ENCODE measurements around the gene BABAM2.

BABAM2 gene

DNA sequence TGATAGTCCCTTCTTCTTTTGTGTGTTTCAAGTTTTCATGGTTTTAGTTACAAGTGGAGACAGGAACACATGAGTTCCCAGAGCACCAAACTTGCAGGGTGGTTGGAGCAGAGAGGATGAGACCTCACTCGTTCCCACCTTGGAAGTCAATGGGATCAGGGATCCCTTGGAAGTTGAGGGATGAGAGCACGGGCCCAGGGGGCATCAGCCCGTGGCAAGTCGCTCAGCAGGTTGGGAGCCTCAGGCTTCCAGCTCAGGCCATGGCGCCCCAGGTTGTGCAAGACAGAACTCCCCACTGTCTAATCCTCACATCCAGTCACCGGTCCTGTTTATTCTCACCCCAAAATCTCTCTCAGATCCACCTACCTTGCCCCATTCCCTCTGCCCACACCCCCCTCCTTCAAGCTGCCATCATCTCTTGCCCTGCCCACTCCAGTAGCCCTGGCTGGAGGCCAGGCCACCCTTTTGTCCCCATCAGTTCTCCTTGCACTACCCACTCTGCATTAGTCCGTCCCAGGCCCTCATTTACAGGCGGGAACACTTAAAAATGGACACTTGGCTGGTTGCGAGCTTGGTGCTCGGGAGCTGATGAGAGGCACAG is 464.5 kb downstream of the BABAM2 start:
- DNase-seq = no peak

DNA sequence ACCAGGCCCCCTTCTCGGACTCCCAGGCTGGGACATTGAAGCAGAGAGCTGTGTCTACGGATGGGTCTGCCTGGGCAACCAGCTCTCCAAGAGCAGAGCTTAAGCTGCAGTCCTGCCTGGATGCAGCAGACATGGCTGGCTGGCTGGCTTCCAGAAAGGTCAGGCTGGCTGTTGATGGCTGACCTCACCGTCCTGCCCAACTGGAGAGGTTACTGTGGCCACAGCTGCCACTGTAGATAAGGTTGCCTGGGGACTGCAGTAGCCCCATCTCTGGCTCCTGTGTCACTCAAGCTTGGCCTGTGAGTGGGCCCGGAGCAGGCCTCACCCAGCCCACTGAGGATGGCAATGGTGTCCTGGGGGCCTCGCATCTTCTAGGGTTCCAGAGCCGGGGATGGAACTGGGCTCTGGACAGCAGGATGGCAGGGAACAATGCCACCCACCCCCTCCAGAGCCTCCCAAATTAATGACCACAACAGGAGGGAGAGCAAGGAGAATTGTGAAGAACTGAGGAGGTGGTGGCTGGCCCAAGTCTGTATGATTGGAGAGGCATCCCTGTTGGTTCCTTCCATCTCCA is 465.1 kb downstream of the BABAM2 start:
- DNase-seq = no peak

DNA sequence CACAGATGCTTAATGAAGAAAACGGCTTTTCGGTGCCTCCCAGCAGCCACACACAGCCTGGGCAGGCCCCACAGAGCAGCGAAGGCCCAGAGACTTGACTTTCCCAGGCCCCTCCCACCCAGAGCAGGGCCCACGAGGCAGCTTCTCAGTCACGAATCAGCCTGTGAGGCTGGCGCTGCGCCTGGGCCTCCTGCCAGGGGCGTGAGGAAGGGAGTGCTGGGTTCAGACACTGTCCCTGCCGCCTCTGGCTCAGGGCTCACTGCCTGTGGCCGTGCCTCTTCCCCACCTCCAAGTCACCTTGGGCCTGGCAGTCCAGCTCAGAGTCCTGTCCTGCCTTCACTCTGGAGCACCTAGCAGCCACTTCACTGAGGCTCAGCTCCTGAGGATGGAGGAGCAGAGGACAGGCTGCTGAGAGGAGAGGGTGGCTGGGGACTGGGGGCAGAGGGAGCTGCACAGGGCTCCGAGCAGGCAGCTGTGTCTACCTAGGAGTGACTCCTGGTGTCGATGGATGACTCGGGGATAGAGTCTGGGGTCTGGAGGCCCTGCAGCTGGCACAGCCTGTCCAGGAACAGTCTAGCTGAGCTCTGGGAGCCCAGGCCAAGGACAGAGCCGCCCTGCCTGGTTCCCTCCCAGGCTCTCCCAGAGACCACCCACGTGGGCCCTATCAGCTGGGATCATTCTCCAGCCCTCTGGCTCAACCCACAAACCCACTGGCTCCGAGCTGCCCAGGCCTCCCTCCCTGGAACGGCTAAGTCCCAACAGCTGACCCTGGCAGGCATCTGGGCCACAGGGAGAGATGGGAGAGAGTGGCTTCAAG is 465.8 kb downstream of the BABAM2 start:
- no peak for DNase-seq

DNA sequence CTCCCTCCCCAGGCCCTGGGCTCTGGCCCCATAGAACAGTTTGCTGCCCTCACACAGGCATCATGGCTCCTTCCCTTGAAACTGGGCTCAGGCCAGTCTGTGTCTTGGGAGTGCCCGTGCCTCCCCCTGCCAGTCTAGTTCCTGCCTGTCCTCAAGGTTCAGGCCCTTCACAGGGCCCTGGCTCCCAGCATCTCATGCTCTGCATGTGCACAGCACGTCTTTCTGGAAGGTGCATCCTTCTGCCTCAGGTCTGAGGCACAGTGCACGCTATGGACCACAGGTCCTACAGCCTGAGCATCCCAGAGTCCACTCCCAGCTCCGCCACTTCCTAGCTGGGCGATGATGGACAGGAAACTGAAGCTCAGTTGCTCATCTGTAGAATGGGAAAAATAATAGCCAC is 466.5 kb downstream of the BABAM2 start:
- DNase-seq = no peak

DNA sequence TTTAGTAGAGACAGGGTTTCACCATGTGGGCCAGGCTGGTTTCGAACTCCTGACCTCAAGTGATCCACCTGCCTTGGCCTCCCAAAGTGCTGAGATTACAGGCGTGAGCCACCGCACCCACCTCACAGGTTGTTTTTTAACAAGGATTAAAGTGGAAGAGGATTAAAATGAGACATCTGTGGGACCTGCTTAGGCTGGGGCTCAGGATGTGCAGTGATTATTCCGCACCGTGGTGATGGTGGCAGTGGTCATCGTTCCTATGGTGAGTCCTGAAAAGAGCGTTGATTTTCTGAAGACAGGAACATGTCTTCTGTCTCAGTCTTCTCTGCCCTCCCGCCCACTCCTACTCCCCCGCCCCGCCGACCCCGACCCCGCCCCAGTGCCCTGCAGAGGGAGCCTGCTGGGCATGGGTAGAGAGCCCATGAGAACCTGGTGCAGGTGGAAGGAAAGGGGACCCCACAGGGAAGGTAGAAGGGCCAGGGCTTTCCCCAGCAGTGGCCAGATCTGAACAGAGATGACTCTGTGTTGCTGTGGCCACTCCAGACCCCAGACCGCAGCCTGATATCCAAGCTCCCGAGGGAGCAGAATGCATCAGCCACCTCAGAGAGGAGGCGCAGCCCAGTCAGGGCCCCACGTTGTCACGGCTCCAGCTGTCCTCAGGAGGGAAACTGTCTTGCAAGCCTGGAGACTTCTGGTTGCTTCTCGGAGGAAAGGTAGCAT is 467.6 kb downstream of the BABAM2 start:
- DNase-seq = no peak

DNA sequence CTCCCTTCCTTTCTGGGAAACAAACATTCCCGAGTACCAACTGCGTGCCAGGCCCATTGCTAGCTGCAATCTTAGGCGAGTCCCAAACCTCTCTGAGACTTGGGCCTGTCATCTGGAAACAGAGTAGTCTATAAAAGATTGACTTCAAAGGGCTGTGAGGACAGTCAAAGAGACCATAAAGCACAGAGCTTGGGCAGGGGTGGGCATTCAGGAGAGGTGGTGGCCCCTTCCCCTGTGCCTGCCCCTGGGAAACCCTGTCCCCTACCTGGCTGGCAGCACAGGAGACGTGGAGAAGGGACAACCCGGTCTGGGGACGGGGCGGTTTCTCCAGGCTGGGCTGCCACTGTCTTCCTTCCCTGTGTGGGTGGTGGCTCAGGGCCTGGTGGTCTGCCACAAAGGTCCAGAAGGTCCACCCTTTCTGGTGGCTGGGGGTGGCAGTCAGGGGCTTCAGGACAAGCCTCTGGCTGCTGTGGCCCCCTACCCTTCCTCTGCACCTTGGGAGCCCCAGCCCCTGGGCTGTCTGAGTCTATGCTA is 468.2 kb downstream of the BABAM2 start:
- DNase-seq = no peak

DNA sequence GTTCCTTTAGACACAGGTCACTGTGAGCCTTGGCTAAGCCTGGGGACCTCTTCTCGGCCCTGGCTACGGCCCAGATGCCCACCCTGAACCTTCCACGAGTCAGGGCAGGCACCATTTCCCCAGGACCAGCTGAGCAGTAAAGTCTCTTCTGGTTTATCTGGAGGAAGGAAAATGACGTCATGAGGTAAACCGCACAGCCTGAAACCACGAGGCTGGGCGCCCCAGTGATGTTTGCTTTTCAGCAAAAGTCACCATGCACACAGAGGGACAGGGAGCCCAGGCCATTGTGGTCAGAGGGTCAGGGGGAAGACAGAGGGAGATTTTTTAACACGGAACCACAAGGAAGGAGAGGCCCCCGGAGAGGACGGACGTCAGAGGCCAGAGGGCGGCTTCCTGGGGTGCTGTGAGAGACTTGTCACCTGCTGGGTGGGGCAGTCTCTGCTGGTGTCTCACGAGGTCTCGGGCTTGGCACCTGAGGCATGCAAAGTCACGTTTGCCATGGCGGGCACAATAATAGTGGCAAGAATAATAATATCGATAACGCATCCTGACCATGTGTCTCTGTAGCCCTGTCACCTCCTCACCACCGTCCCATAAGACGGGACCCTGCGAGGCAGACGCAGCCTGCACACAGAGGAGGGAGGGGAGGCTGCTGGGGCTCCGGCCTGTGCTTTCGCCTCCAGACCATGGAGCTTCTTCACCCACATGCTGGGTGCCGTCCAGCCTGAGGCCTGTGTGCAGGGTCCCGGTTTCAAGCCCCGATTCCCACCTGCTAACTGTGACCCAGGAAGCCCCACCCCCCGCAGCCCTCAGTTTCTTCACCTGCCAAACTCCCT is 468.9 kb downstream of the BABAM2 start:
- peak; percentile 75 for DNase-seq

DNA sequence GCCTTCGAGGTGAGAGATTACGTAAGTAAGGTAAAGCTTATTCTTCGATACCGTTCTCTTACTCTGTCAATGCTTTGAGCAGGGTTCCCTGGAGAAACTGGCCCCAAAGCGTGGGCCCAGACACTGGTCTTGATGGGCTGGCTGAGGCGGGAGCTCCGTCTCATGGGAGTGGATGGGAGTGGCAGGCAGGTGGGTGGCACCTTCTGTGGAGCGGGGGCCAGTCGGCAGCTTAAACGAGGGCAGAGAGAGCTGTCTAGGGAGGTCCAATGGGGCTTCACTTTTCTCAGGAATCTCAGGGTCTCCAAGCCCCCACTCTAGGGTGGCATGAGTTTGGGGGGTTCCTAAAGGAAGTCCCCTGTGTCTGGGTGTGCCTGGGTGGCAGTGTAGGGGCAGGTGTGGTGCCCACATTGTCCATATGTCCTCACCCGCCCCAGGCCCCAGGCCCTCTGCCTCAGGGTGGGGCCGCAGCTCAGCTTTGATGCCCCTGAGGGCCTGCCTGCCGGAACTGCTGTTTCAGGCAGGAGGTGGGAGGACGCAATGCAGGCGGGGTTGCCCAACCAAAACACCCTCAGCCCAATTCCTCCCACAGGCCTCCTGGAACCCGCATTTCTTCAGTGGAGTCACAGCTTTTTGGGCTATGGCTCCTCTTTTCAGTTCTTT is 469.7 kb downstream of the BABAM2 start:
- DNase-seq = no peak

DNA sequence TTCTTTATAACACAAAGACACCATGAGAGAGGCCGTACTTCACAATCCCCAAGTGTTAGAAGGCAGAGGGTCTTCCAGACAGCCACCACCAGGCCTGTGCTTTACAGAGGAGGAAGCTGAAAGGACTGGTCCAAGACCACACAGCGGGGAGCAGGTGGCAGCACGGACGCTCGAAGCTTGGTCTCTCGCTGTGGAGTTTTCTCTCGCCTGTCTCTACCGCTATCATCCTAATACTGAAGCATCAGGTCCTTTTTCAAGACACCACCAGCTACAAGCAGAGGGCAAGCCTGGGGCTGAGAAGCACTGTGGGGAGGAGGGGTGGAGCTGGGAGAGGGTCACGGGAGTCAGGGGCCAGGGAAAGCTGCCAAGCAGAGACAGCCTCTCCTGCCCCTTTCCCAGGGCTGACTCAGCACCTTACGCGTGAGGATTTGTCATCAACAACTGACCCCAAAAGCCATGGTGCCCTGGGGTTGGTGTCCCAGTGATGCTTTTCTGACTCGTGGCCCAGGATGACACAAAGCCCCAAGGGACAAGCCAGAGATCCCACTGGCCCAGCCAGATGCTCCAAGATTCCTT is 470.3 kb downstream of the BABAM2 start:
- DNase-seq = no peak

DNA sequence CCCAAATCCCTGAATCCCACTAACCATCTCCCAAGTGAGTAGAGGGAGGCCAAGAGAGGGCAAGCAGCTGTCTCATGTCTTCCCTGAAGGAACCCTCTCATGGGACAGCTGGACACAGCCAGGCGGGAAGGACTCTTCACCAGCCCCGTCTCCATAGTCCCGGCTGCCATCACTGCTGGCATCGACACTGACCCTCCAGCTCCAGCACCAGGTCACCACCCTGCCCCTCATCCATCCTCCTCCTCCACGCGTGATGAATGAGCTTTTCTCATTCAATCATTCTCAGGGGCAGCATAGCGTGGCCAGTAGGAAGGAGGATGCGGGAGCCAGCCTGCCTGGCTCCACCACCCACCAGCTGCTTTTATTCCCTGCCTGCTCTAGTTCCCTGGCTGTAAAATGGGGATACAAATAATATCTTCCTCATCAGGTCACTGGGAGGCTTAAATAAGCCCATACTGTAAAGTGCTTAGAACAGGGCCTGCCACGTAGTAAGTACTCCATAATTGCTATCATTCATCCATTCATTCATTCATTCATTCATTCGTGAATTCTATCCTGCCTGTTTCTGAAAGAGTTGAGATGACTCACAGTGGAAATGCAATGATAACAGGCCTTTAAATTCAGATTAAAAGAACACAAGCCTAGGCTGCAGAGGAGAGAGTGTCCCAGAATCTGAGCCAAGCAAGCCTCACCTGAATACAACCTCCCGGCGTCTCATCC is 471.6 kb downstream of the BABAM2 start:
- DNase-seq = no peak

DNA sequence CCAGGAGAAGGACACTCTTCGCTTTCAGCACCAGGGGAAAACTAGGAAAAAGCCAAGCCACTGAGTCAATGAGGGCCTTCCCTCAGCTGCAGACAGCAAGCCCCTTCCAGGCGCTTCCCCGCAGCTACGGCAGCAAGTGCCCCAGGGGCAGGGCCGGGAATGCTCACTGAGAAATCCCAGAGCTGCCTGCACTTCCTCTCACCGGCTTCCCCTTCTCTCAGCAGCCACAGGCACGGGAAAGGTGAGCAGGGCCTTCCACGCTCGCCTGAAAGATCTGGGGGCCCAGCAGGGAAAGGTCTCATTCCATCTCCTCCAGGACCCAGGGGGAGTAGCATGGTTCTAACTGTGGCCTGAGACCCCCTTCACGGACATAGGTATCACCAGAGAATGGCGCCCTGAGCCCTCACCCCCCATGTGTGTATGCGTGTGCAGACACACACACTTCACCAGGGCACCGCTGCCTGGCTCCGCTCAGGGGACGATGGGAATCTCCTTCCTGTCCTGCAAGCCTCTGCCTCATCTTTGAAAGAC is 472.5 kb downstream of the BABAM2 start:
- no peak for DNase-seq

DNA sequence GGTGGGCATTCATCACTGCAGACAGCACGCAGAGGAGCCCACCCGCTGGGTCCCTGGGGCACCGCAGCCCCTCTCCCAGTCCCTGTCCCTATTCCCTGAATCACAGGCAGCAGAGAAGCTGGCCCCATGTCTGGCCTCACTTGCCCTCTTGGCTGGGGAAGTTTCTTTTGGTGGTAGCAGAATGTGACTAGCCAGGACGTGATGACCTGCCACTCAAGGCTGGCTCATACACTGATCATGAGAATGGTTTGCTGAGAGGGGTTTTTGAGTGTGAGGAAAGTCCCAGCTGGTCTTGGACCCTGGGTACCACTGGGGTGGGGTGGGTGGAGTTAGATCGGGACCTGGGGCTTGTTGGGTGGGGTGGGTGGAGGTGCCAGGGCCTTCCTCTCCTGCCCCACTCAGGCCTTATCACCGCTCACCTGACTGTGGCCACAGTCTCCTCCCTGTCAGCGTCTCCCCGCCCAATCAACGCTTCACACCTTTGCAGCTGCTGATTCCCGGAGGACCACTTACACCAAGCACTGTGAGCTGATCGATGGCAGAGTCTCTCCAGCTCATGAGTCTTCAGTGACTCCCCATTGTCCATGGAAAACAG is 473.3 kb downstream of the BABAM2 start:
- DNase-seq = no peak

DNA sequence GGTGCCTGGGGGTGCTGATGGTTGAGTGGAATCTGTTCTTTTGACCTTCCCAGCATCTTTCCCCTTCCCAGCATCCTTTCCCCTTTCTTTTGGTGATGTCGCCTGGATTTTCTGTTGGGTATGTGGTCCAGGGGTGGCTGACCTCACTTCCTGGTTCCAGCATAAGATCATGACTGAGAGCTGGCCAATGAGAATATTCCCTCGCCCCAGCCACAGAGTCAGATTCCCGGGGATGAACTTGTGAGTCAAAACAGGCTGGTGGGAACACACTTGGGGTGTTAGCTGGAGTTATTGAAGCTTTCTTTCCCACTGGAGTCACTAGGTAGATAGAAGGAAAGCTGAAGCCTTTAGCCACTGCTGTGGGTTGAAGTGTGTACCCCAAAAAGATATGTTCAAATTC is 474.1 kb downstream of the BABAM2 start:
- no peak for DNase-seq

DNA sequence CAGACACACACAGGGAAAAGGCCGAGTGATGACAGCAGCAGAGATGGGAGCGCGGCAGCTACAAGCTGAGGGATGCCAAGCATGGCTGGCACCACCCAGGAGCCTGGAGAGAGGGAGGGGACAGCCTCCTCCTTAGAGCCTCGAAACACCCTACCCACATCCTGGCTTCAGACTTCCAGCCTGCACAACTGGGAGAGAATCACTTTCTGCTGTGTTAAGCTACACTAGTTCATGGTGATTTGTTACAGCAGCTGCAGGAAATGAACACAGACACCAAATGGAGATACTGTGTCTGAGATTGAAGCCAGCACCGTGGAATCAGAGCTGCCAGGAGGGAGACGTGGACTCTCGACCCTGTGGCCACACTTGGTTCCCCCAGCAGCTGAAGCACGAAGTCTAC is 474.6 kb downstream of the BABAM2 start:
- no peak for DNase-seq

DNA sequence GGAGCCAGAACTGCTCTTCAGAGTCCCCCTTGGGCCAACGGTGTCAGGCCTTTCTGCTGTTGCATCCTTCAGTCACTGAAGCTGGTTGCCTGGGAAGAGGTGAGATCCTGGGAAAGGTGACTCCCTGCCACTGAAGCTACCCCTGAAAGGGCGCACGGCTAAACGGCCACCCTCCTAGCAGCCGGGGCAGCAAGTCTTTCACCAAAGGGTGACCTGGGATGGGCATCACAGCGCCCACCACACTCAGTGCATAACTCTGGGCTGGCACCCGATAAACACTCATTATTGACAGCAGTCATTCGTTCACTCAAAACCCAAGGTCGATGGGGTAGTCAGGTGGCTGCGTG is 475.6 kb downstream of the BABAM2 start:
- DNase-seq = no peak

DNA sequence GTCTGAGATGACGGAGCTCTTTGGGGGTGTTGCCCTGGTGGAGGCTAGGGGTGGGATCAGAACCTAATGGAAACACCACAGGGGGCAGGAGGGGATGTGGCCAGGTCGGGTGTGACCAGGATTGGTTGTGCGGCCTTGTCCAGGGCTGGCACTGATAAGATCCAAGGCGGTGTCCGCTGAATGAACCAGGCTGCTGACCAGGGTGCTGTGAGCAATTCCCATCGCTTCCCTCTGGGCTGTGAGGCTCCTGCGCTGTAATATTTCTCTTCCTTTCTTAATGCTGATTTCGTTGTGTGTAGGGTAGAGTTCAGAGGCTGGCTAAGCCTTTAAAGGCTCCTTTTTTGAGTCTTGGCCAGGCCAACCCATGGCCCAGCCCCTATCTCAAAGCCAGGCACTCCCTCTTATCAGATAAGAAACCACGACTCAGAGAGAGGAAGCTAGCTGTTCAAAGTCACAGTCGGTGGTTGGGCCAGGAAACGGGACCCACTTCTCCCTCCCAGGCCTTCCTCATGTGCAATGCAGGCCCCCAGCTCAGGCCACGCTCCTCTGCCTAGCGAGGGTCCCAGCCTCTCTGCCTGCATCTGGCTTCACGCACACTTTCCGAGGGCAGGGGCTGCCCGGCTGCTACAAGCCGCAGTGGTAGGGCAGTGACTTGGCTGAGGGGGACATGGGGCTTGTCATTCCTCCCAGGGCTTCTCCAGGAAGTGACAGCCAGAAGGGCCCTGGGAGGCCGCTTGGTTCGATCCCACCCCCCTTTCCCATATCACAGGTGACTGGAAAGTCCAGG is 476.2 kb downstream of the BABAM2 start:
- peak; percentile 38 for DNase-seq

DNA sequence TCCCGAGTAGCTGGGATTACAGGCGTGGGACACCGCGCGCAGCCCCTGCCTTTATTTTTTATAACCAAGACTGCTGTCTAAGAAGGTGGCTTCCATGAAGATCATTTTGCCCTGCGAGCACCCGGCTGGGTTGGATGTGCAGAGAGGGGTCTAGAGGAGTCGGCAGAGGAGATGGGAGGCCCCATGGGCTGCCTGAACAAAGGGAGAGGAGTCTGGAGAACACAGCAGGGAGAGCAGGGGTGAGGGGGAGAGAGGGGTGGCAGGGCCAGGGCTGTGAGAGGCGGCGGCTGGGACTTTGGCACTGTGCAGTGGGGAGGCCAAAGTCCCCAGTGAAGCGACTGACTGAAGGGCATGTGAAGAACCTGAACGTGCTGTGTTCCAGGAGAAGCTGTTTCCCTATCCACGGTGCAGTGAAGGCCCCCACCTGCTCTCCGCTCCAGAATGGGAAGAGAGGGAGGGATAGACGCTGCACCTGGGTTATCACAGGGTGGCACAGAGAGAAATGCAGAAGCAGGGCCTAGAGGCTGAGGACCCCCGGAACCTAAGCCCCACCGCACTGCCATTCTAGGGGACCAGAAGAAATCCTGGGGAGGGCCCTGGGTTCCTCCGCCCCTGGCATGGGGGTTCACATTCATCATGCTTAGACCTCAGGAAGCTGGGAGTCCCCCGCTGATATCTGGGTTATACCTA is 477.3 kb downstream of the BABAM2 start:
- no peak for DNase-seq

DNA sequence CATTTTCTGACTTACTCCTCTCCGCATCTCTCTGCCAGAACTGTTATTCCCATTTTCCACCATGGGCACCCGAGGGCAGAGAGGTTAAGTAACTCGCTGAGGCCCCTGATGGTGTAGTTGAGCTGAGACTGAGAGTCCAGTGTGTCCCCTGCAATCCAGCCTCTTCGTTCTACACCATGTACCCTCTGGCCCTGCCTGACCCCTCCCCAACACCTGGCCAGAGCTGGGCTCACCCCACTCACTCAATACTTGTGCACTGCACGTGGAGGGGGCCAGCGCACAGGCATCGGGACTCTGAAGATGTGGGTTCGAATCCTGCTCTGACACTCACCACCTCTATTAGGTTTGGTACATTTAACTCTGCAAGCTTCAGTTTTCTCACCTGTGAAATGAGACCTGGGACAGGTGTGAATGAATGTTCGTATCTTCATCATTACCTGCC is 477.8 kb downstream of the BABAM2 start:
- no peak for DNase-seq

DNA sequence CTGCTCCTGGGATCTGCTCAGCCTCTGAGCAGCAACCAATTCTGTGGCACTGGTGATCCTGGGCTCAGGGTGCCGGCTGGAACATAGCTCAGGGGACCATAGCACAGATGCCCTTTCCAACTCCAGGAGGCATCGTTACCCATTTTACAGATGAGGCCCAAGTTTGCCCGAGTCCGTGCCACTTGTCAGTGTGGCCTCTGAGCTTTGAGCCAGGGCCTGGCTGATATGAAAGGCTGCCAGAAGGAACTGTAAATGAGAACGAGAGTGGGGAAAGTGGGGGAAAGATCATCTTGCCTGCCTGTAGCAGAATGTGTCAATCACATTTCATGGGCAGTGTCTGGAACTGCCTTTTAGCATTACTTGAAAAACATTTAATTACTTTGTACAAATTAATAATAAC is 478.8 kb downstream of the BABAM2 start:
- DNase-seq = no peak
